Urinary bladder (tissue), 4 donors: ENCODE results near the gene CLIC1. TPM values are rescaled to one million over a fixed set of nuclear protein-coding genes. Genes with fewer than 3 reads are reported as not detected.
"Not testable (repeated sequence)": the region's sequence is repeated elsewhere in the genome, so short reads cannot be mapped to it uniquely, and the experiment has no call there.

ENCODE experiments used
- DNase-seq: peaks from one replicate; pipeline ENCODE4 v3.0.0-alpha.2; 2015; ENCODE audit errors: extremely low spot score
- H3K27ac ChIP-seq: one replicate; pipeline ENCODE4 v1.5.1; 2013; ENCODE audit warnings: low read depth, mild to moderate bottlenecking, moderate library complexity
- H3K36me3 ChIP-seq: one replicate; pipeline ENCODE4 v1.6.1; 2013; ENCODE audit warnings: mild to moderate bottlenecking, moderate library complexity; ENCODE audit not compliant: insufficient read depth
- H3K4me1 ChIP-seq: one replicate; pipeline ENCODE4 v1.6.1; 2013; ENCODE audit warnings: mild to moderate bottlenecking, moderate library complexity; ENCODE audit not compliant: insufficient read depth
- H3K4me3 ChIP-seq: one replicate; pipeline ENCODE4 v1.5.1; 2013; ENCODE audit warnings: low read depth, low read length
- WGBS: extraction: QIAGEN DNeasy Blood & Tissue Kit; methylation state at CpG from one replicate; pipeline ENCODE4 v1.1.7; 2013; 5-methylcytosine and 5-hydroxymethylcytosine counted together
- polyA plus RNA-seq: library from polyadenylated mRNA; stranded (reverse); fragments of 200-250 nt; gene quantifications from one replicate; pipeline ENCODE4 v1.2.3, GENCODE V29; 2013
- total RNA-seq: library from RNA; depleted of rRNA; stranded (reverse); fragments of >200 nt; gene quantifications from one replicate; pipeline ENCODE4 v1.2.3, GENCODE V29; 2014
- donor health status: healthy with polysubstance abuse.
- donor health status: healthy.

The CLIC1 gene
- total and polyA plus RNA-seq, 2 donors: 200 to 303 TPM

- no peak overlapping the region for H3K27ac ChIP-seq
- H3K36me3 ChIP-seq: no peaks in the 10 kb centered on the region
- WGBS: 76% methylated on average over 10 of the region's 10 CpGs
- H3K4me3 ChIP-seq: no peak overlapping the region
- no peaks in the 10 kb centered on the region for H3K4me1 ChIP-seq
- no peak for DNase-seq
These were observed 18.7 kb downstream of the CLIC1 start for GRCh38 chr6:31717499-31718222.

- Histone ChIP-seq H3K4me3 (no peak within 1 kb of the TSS), H3K27ac (no peak within 1 kb of the TSS), H3K36me3 (no peaks in the 10 kb centered on the region), H3K4me1 (no peaks in the 10 kb centered on the region)
- 43% methylated on average over 16 of the region's 16 CpGs for WGBS
- no peak for DNase-seq
These were observed 21.0 kb downstream of the CLIC1 start, which contains the start of gene LY6G6D for GRCh38 chr6:31715022-31715958. Gene LY6G6D (plus strand): TSS chr6:31715348. CDS start chr6:31715356, 8 bp downstream.

GRCh38 chr6:31713991-31714684 is 22.2 kb downstream of the CLIC1 start:
- no peak overlapping the region for H3K27ac ChIP-seq
- WGBS: 51% methylated on average over 5 of the region's 5 CpGs
- no peak for DNase-seq
- H3K4me3 ChIP-seq: no peak overlapping the region
- H3K4me1 ChIP-seq: no peaks in the 10 kb centered on the region
- H3K36me3 ChIP-seq: no peaks in the 10 kb centered on the region

GRCh38 chr6:31713465-31713864 is 22.9 kb downstream of the CLIC1 start:
- Histone ChIP-seq H3K4me1 (no peaks in the 10 kb centered on the region), H3K36me3 (no peaks in the 10 kb centered on the region), H3K4me3 (no peak overlapping the region), H3K27ac (no peak overlapping the region)
- no peak for DNase-seq
- whole genome bisulfite sequencing: 72% methylated on average over 4 of the region's 4 CpGs

- DNase-seq: no peak
- H3K4me3 ChIP-seq: no peak overlapping the region
- no peaks in the 10 kb centered on the region for H3K4me1 ChIP-seq
- H3K36me3 ChIP-seq: no peaks in the 10 kb centered on the region
- H3K27ac ChIP-seq: no peak overlapping the region
- WGBS: 90% methylated on average over 8 of the region's 8 CpGs
These were observed 24.0 kb downstream of the CLIC1 start for GRCh38 chr6:31712296-31712695.

GRCh38 chr6:31711233-31711632 is 25.1 kb downstream of the CLIC1 start:
- 67% methylated on average over 8 of the region's 8 CpGs for WGBS
- Histone ChIP-seq H3K36me3 (no peaks in the 10 kb centered on the region), H3K4me3 (no peak overlapping the region), H3K27ac (no peak overlapping the region), H3K4me1 (no peaks in the 10 kb centered on the region)
- no peak for DNase-seq

GRCh38 chr6:31710523-31711219 is 25.7 kb downstream of the CLIC1 start:
- no peak overlapping the region for H3K27ac ChIP-seq
- H3K4me1 ChIP-seq: no peaks in the 10 kb centered on the region
- 60% methylated on average over 5 of the region's 5 CpGs for WGBS
- H3K4me3 ChIP-seq: no peak overlapping the region
- H3K36me3 ChIP-seq: no peaks in the 10 kb centered on the region
- DNase-seq: no peak

GRCh38 chr6:31709157-31709556 is 27.2 kb downstream of the CLIC1 start:
- H3K36me3 ChIP-seq, H3K27ac ChIP-seq, H3K4me3 ChIP-seq, H3K4me1 ChIP-seq, DNase-seq: not testable (repeated sequence)
- WGBS: 91% methylated on average over 11 of the region's 11 CpGs

GRCh38 chr6:31708224-31708623 is 28.1 kb downstream of the CLIC1 start:
- Histone ChIP-seq H3K27ac (no peak overlapping the region), H3K4me3 (no peak overlapping the region), H3K36me3 (no peaks in the 10 kb centered on the region), H3K4me1 (no peaks in the 10 kb centered on the region)
- no peak for DNase-seq
- WGBS: 93% methylated on average over 3 of the region's 3 CpGs

- H3K36me3 ChIP-seq: no peaks in the 10 kb centered on the region
- no peak overlapping the region for H3K27ac ChIP-seq
- H3K4me3 ChIP-seq: no peak overlapping the region
- H3K4me1 ChIP-seq: no peaks in the 10 kb centered on the region
- 88% methylated on average over 10 of the region's 10 CpGs for WGBS
- no peak for DNase-seq
These were observed 28.6 kb downstream of the CLIC1 start for GRCh38 chr6:31707701-31708100.

GRCh38 chr6:31706599-31706998 is 29.7 kb downstream of the CLIC1 start, which contains the start of gene LY6G6F:
Gene LY6G6F (plus strand): TSS chr6:31706866. CDS start chr6:31706907, 41 bp downstream.
- 46% methylated on average over 3 of the region's 3 CpGs for WGBS
- no peaks in the 10 kb centered on the region for H3K36me3 ChIP-seq
- no peaks in the 10 kb centered on the region for H3K4me1 ChIP-seq
- H3K27ac ChIP-seq: no peak within 1 kb of the TSS
- H3K4me3 ChIP-seq: no peak within 1 kb of the TSS
- DNase-seq: no peak

GRCh38 chr6:31705931-31706330 is 30.4 kb downstream of the CLIC1 start:
- H3K36me3 ChIP-seq: no peaks in the 10 kb centered on the region
- DNase-seq: no peak
- WGBS: 91% methylated on average over 6 of the region's 6 CpGs

More at GRCh38 chr6:31705931-31706330, 30.4 kb downstream of the CLIC1 start:
- Histone ChIP-seq H3K4me3 (no peak overlapping the region), H3K27ac (no peak overlapping the region), H3K4me1 (no peaks in the 10 kb centered on the region)
